GM18951 (cell line): Measurements from ENCODE around the gene RGMB.

Experiments used
- POLR2A ChIP-seq: IDR thresholded peaks from 4 replicates; pipeline ENCODE4 v1.6.1; 2011; ENCODE audit warnings: mild to moderate bottlenecking; ENCODE audit not compliant: insufficient read length, insufficient read depth; ENCODE audit errors: extremely low read depth
- in situ Hi-C: fragments of 300-500 bp; cut with MboI; formaldehyde crosslinking; loops from one replicate; pipeline ENCODE4 v1.12.0; 2022; ENCODE audit warnings: low sequenced_read_pairs, mixed read lengths, inconsistent platforms; ENCODE audit not compliant: unreplicated experiment

The RGMB gene

GRCh38 chr5:98753507-98753906 is 20.0 kb upstream of the RGMB start:
- in situ Hi-C loops: no loop called here
- TF ChIP-seq POLR2A: no peak

GRCh38 chr5:98755406-98755805 is 18.1 kb upstream of the RGMB start:
- no peak for TF ChIP-seq POLR2A
- in situ Hi-C loops: no loop called here

GRCh38 chr5:98757978-98758377 is 15.5 kb upstream of the RGMB start:
- in situ Hi-C loops: no loop called here
- TF ChIP-seq POLR2A: no peak

- in situ Hi-C loops: no loop called here
- TF ChIP-seq POLR2A: no peak
Observed at GRCh38 chr5:98763001-98763630, 10.3 kb upstream of the RGMB start.

- TF ChIP-seq POLR2A: no peak
- in situ Hi-C loops: no loop called here
Observed at GRCh38 chr5:98765815-98766214, 7.6 kb upstream of the RGMB start.

GRCh38 chr5:98767581-98767980 is 5.9 kb upstream of the RGMB start:
- in situ Hi-C loops: no loop called here
- TF ChIP-seq POLR2A: no peak

- in situ Hi-C loops: no loop called here
Observed at GRCh38 chr5:98768160-98768959, 5.1 kb upstream of the RGMB start.

GRCh38 chr5:98768960-98769209 is 4.6 kb upstream of the RGMB start:
- in situ Hi-C loops: no loop called here
- no peak for TF ChIP-seq POLR2A

More at GRCh38 chr5:98768160-98768959, 5.1 kb upstream of the RGMB start:
- no peak for TF ChIP-seq POLR2A

- TF ChIP-seq POLR2A: no peak
- in situ Hi-C loops: no loop called here
Observed at GRCh38 chr5:98769210-98769958, 4.1 kb upstream of the RGMB start.

GRCh38 chr5:98769959-98770208 is 3.6 kb upstream of the RGMB start:
- TF ChIP-seq POLR2A: no peak
- in situ Hi-C loops: loop anchor here (10.0 kb wide), 1 partner anchor 265 kb away; no protein-coding TSS in a partner anchor

GRCh38 chr5:98770209-98770910 is 3.1 kb upstream of the RGMB start:
- no peak for TF ChIP-seq POLR2A
- in situ Hi-C loops: loop anchor here (10.0 kb wide), 1 partner anchor 264 kb away; no protein-coding TSS in a partner anchor

- no peak for TF ChIP-seq POLR2A
- in situ Hi-C loops: loop anchor here (10.0 kb wide), 1 partner anchor 264 kb away; no protein-coding TSS in a partner anchor
Observed at GRCh38 chr5:98770911-98771322, 2.5 kb upstream of the RGMB start.

GRCh38 chr5:98771382-98772109 is 1.9 kb upstream of the RGMB start:
- in situ Hi-C loops: loop anchor here (10.0 kb wide), 1 partner anchor 263 kb away; no protein-coding TSS in a partner anchor
- TF ChIP-seq POLR2A: no peak
